HG02943 (cell line): ENCODE results near the gene NOVA2.

Source experiments
- ATAC-seq: cut with Tn5 transposase; IDR thresholded peaks from one replicate; pipeline ENCODE4 v1.9.1; 2021; ENCODE audit warnings: mild to moderate bottlenecking, low read depth, moderate library complexity; ENCODE audit not compliant: unreplicated experiment

Gene NOVA2

DNA sequence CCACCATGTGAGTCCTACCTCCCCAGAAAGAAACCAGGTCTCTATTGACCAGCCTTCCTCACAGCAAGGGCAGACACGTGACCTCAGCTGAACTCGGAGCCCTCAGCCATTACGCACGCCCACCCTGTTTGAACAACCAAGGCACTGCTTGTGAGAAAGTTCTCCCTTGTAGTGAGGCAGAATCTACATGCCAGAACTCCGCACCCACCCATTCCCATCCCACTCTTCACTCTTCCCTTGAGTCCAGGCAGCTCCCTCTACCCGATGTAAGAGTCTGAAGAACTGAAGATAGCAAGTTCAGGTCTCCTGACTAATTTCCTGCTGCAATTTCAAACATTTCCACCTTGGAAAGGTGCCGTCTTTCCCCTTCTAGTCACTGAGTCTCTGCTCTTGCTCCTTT, 6.4 kb downstream of the NOVA2 start:
- ATAC-seq, result no peak

DNA sequence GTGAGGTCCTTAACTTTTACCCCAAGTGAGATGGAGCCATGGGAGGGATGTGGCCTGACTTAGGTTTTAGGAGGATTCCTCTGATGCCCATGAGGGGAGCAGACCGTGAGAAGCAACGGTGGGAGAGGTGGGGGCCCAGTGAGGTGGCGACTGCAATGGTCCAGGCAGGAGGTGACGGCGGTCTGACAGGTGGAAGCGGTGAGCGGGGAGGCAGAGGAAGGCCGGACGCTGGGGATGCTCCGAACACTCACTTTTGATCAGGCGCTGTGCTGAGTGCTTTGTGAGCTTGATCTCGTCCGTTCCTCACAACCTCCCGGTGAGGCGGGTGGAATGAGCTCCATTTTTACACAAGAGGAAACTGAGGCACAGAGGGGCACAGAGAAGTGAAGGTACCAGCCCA, 11.6 kb downstream of the NOVA2 start:
- no peak for ATAC-seq

DNA sequence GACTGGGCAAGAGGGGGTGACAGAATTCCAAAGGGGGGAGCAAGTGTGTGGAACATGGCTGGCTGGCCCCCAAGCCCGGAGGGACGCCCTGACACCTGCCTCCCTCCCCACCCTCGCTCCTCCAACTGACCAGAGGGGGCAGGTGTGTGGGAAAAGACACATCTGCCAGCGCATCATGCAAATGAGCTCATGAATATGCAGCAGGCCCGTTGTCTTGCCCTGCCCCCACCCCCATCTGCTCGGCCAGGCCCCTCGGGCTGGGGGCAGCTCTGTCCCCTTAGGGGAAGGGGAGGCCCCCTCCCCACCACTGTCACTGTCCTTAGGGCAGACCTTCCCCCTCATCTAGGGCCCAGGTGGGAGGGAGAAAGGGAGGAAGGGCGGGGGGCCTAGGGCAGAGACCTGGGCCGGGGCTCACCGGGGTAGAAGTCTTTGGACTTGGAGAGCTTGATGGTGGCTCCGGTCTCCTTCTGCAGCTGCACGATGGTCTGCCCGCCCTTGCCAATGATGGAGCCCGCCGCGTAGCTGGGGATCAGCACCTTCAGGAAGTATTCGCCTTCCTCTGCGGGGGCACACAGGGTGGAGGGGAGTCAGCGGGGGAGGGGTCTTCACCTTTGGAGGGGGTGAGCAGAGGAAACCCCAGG, 12.9 kb downstream of the NOVA2 start:
- no peak for ATAC-seq

DNA sequence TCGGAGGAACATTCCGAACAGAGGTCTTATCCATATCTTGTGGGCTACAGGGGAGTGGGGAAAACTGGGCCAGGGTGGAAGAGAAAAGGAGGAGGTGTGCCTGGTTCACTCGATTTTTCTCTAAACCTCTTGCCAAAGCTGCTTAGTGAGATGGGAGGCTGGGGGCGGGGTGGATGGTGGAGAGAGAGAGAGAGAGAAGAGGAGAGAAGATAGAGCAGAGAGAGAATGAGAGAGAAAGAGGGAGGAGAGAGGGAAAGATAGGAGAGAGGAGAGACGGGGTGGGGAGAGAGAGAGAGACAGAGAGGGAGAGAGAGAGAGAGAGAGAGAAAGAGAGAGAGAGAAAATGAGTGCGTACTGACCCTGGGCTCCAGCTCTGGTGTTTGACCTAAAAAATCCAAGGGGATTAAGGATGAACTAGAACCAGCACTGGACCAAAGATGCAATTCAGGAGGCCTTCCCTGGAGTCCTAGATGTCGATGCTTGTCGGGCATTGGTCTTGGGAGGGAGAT, 14.1 kb downstream of the NOVA2 start:
- no peak for ATAC-seq

DNA sequence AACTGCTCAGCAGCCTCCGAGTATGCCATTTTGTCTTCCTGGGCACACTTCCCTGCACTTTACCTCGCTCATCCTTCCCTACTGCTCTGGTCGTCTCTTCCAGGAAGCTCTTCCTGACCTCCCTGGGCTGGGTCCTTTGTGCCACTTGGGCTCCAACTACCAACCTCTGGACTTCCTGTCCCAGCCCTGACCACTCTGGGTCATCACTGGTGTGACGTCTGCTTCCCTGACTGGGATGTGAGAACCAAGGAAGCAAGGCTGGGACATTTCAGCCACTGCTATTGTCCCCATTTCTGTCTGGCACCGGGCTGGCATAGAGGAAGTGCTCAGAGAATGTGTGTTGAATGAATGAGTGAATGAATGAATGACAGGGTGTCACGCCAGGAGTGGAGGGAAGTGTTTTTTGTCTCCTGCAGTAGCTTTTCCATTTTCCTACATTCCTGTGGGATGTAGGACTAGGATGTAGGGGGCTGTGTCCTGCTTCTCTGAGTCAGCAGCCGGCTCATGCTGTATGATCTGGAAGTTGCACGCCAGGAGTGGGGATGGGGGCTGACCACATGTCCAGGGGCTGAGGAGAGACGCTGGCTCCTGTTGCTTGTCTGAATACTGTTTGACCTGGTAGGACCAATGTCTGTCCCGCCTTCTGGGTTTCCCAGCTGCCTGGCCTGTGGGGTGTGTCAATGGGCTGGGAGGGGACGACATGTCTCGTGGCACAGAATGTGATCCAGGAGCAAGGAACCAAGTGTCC, 14.7 kb downstream of the NOVA2 start:
- no peak for ATAC-seq

DNA sequence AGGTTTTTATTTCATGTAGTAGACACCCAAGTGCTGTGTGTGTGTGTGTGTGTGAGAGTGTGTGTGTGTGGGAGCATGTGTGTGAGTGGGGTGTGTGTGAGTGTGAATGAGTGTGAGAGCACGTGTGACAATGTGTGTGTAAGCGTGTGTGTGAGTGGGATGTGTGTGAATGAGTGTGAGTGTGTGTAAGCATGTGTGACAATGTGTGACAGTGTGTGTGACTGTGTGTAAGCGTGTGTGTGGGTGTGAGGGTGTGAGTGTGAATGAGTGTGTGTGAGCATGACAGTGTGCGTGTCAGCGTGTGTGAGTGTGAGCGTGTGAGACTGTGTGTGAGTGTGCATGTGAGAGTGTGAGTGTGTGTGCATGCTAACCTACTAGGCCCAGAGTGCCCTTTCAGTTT, 15.3 kb downstream of the NOVA2 start:
- no peak for ATAC-seq

DNA sequence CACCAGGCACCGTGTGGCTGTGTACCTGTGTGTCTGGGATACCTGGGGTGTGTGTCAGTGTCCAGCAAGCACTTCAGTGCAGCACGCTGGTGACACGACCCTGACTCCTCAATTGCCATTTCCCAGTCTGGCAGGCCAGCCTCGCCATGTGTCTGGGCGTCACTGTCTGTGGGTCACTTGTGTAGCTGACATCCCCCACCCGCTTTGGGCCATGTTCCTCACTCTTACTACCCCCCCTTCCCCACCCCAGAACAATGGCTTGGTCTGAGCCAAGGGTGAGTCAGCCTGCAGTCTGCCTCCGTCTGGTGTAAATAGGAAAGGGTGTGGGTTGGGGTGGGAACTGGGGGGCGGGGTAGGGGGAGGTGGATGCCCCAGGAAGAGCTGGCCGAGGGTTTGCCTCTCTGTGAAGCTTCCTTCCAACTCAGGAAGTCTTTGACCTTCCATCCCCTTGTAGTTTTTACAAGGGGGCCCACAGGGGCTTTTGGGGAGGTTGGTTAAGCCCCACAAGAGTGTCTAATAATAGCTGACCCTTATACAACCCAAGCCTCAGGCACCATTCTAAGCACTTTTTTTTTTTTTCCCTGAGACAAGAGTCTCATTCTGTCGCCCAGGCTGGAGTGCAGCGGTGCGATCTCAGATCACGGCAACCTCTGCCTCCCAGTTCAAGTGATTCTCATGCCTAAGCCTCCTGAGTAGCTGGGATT, 17.6 kb downstream of the NOVA2 start:
- no peak for ATAC-seq

DNA sequence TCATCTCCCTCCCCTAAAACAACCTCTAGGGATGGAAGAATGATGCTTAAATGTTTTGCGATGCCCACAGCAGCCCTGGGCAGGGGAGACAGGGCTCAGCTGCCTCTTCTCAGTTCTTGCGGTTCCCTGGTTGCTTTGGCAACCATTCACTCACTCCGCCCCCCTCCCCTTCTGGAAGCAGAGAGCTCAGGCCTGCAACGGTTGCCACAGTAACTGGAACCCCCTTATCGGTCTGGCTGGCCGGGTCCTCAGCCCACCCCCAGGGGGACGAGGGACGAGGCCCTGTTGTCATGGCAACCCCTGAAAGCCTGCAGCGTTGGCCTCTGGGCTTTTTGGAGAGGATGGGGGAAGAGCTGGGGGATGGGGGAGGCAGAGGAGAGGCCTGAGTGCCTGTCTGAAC, 19.5 kb downstream of the NOVA2 start:
- no peak for ATAC-seq

DNA sequence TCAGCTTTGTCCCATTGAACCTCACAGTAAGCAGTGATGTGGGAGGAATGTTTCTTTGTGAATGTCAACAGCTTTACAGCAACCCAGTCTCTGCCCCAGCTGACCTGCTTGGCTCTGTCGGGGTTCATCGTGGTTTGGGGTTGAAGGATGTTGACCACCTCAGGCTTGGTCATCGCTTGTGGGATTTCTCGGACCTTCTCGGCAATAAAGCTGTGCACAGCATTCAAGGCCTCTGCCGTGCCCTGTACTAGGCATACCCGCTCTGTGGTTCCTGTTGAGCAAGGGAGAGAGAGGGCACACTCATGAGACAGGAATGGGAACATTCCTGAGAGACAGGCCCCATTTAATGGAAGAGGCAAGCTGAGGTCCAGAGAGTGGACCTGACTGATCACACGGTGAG, 20.0 kb downstream of the NOVA2 start:
- no peak for ATAC-seq

DNA sequence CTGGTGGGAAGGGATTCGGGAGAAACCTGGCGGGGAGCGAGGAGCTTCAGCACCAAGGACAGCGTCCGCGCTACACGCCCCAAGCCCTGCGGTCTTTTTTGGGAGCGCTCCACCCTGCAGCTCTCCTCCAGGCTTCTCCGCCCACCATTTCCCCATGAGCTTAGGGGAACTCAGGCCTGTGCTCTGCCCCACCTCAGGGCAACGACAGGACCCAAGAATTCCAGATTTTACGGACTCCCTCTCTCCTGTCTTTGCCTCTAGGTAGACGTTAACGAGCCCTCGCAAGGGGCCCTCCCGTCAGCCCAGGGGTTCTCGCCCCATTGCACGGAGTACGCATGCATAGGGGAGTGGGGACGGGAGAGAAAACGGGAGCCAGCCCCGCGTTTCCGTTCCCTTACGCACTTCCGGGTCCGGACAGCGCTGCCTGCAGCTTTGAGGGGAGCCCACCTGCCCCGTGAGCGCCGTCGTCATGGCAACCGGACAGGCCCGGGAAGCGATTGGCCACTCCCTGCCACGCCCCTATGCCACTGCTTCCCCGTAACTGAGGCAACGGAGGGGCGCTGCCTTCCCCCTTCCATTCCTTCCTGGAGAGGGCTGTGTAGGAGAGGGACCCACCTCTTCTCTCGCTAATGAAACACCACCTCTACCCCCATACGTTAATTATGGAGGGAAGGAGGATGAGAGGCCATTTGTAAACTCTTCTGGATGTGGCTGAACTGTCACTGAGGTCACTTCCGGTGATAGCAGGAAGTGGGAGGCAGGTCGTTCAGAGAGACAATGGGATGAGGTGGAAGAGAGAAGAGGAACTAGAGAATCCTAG, 20.8 kb downstream of the NOVA2 start:
- no peak for ATAC-seq

DNA sequence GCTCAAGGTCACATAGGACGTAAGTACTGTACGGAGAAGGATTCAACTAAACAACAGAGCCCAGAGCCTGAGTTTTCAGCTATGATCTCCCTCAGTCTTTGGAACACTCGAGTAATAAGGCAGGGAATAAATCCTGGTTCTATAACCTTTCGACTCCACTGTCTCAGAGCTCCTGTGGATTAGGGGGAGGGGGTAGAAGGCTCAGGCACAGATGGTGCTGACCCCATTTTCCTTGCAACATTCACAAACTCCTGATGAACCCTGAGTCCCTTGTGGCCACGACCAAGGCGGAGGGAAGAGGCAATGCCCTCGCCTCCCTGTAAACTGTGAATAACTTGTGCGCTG, 21.4 kb downstream of the NOVA2 start:
- ATAC-seq, result no peak

DNA sequence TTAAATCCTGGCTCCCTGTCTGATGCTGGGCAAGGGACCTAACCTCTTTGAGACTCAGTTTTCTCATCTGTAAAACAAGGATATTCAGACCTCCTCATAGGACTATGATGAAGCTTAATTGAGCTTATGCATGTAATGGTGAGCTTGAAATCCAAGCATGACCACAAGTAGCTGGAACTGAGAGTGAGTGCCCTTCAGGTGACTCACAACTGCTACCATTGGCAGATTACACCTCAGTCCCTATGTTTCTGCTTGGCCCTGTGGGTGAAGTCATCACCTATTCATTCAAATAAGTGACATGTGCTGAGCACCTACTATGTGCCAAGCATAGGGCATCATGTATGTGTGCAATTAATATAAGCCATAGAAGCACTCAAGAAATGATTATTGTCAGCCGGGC, 25.7 kb downstream of the NOVA2 start:
- no peak for ATAC-seq

DNA sequence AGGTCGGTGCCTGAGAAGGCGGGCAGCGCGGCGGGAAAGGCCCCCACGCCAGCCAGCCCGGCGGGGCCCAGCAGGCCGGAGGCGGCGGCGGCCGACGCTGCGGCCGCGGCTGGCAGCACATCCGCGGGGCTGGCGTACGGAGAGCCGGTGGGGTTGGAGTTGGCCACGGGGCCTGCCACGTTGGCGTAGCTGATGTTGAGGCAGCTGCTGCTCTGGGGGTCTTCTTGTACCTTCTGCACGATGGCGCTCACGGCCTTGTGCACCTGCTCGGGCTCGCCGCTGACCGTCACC, 33.2 kb downstream of the NOVA2 start:
- ATAC-seq, result no peak

DNA sequence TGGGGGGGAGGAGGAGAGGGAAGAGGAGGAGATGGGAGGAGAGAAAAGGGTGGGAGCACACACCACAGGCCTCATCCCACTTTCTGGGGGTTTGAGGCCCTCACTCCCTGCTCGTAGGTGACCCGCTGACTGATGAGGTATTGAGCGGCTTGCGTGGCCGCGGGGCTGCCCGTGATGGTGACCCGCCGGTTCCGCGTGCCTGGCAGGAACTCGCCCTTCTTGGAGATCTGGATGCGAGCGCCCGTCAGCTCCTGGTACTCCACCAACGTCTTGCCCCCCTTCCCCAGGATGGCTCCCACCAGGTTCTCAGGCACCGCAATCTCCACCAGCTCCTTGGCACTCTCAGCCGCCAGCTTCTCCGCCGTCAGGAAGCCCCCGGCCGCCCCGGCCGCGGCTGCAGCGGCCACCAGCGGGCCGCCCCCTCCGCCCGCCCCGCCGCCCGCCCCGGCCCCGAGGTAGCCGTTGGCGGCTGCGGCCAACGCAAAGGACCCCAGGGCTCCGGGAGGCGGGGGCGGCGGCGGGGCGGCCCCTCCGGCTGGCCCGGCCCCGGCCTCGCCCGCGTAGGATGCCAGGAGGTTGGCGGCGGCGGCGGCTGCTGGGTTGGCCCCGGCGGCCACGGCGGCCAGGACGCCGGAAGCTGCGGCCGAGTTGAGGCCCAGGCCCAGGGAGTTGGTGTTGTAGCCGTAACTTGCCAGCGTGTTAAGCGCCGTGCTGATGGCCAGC, 33.7 kb downstream of the NOVA2 start:
- no peak for ATAC-seq

DNA sequence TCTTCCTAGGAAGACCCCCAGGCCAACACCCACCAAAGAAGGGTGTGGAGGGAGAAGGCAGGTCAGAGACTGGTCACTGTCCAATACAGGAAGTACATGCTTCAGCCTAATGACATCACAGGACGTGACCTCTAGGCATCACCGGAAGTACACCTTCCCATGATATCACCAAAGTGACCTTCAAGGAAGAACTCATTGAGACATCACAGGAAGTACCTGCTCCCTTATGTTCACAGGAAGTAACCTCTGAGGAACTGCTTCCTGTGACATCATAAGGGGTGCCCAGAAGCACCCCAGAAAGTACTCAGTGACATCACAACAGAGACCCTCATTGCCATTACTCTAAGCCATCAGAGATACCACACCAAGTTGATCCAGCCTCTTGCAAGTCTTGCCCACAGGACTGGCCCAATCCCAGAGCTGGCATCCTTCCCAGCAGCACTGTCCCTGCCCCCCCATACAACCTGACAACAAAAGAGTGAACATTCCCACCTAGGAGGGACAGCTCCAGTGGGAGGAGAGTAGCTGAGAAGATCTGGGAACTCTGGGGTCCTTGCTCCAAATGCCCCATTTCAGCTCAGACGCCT, 34.8 kb downstream of the NOVA2 start:
- no peak for ATAC-seq

DNA sequence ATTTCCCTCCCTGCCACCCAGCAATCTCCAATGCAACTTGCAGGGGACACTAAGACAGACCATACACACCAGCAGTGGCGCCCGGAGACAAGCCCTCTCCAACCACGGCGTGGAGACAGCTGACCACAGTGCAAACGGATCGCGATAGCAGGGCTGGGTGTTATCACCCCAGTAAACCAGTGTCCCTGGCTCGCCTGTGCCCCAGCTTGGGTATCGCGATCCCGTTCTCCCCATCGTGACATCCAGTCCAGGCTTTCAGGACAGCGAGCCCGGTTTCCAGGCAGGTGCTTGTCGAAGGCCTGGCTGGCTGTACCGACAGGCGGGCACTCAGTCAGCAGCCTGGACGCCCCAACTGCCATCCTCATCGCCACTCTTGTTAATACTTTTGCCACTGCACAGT, 38.4 kb downstream of the NOVA2 start:
- ATAC-seq, result no peak

DNA sequence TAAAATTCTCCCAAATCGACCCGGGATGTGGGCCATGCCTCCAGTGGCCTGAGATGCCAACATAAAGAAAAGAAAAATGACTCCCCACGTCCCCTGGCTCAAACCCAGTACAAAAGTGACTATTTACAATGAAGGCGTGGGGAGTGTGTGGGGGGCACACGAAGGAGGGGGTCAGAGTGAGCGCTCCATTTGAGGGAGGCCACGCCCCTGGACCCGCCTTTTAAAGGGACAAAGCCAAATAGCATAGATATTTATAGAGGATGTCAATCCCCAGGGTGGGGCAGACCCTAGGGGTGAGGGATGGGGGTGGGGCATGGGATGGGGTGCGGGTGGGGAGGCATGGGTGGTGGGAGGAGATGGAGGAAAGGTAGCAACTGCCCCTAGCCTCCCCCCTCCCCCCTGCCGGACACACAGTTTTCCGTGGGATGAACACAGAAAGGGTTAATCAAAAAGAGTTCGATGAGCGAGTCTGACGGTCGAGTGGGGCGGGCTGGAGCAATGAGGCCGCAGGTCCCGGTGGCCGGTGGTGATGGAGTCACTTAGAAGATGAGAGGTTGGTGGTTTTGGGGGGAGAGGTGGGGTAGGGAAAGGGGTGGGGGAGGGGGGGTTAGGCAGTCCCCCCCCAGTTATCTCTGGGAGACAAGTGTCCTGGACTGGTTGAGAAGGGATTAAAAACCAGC, 39.0 kb downstream of the NOVA2 start:
- ATAC-seq, result no peak

DNA sequence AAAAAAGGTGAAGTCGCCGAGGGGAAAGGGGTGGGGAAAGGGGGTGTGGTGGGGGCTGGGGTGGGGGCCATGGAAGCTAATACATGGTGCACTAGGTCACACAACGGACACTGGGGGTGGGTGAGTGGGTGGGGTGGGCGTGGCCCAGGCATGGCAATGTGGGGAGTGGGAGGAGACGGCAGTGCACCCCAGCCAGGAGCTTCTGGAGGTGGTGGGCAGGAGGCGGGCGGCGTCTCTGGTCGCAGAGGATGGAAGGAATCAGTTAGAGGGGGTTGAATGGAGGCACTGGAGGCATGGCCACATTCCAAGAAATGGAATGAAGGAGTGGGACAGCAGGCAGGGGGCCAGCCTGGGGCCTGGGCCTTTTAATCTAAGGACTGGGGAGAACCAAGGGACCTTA, 39.9 kb downstream of the NOVA2 start:
- no peak for ATAC-seq

DNA sequence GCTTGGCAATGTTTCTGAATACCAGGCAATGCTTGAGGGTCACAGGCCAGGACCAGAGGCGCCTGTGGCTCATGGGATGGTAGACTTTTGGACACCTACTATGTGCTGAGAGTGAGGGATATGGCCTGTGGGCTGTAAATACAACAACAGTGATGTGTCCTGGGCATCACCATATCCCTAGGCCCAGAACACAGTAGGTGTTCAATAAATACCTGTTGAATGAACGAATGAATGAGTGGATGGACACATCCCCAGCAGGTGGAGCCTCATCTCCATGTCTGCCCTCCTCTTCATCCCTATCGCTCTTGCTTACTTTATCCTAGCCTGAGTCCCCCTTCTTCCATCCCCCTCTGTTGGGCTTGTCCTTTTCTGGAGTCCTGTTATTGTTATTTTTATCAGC, 42.6 kb downstream of the NOVA2 start:
- ATAC-seq, result no peak

DNA sequence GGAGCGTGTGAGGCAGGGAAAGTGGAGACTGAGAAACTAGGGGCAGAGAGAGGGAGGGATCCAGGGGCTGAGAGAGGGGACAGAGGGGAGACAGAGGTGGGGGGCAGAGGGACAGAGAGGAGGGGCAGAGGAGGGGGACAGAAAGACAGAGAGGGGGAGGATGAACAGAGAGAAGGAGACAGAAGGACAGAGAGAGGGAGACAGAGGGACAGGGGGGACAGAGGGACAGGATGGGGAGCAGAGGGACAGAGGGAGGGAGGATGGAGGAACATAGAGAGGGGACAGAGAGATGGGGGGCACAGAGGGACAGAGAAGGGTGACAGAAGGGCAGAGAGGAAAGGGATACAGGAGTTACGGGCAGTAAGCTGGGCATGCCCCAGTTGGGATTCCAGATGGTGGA, 44.4 kb downstream of the NOVA2 start:
- ATAC-seq, result no peak
